IPS-15b (cell line): ENCODE measurements around the gene CACNB2.

Experiments
- H3K27me3 ChIP-seq: one replicate; pipeline ENCODE4 v1.6.1; 2013; ENCODE audit warnings: low read length; ENCODE audit not compliant: control insufficient read depth, insufficient read depth
- H3K36me3 ChIP-seq: one replicate; pipeline ENCODE4 v1.6.1; 2013; ENCODE audit warnings: low read length; ENCODE audit not compliant: control insufficient read depth, insufficient read depth
- H3K4me1 ChIP-seq: one replicate; pipeline ENCODE4 v1.6.1; 2013; ENCODE audit warnings: mild to moderate bottlenecking, low read length; ENCODE audit not compliant: control insufficient read depth, insufficient read depth
- H3K4me3 ChIP-seq: one replicate; pipeline ENCODE4 v1.5.1; 2013; ENCODE audit warnings: low read depth, low read length
- H3K9ac ChIP-seq: one replicate; pipeline ENCODE4 v1.6.1; 2013; ENCODE audit warnings: low read depth, mild to moderate bottlenecking, low read length
- H3K9me3 ChIP-seq: one replicate; pipeline ENCODE4 v1.6.1; 2013; ENCODE audit warnings: mild to moderate bottlenecking, low read length; ENCODE audit not compliant: control insufficient read depth, insufficient read depth

CACNB2 gene

GRCh38 chr10:18236756-18237155 lies 96.5 kb downstream of the CACNB2 start:
- Histone ChIP-seq H3K27me3 (no peaks in the 10 kb centered on the region), H3K9ac (no peak overlapping the region), H3K36me3 (no peaks in the 10 kb centered on the region), H3K9me3 (no peaks in the 10 kb centered on the region), H3K4me3 (no peak overlapping the region), H3K4me1 (no peaks in the 10 kb centered on the region)

GRCh38 chr10:18238870-18239485 lies 98.8 kb downstream of the CACNB2 start:
- Histone ChIP-seq H3K27me3 (no peaks in the 10 kb centered on the region), H3K4me1 (no peaks in the 10 kb centered on the region), H3K9me3 (no peaks in the 10 kb centered on the region), H3K9ac (no peak overlapping the region), H3K4me3 (no peak overlapping the region), H3K36me3 (no peaks in the 10 kb centered on the region)

GRCh38 chr10:18240185-18240882 lies 100.1 kb downstream of the CACNB2 start:
- H3K9ac ChIP-seq = no peak overlapping the region
- H3K27me3 ChIP-seq = no peaks in the 10 kb centered on the region
- no peak overlapping the region for H3K4me3 ChIP-seq
- no peaks in the 10 kb centered on the region for H3K36me3 ChIP-seq
- no peaks in the 10 kb centered on the region for H3K4me1 ChIP-seq
- H3K9me3 ChIP-seq = no peaks in the 10 kb centered on the region

GRCh38 chr10:18246967-18247366 lies 106.7 kb downstream of the CACNB2 start:
- no peak overlapping the region for H3K9ac ChIP-seq
- no peak overlapping the region for H3K4me3 ChIP-seq
- H3K4me1 ChIP-seq = peaks cover 3% of the 10 kb centered on the region
- H3K9me3 ChIP-seq = no peaks in the 10 kb centered on the region
- no peaks in the 10 kb centered on the region for H3K27me3 ChIP-seq
- H3K36me3 ChIP-seq = no peaks in the 10 kb centered on the region

- Histone ChIP-seq H3K27me3 (no peaks in the 10 kb centered on the region), H3K36me3 (no peaks in the 10 kb centered on the region), H3K4me1 (peaks cover under 1% of the 10 kb centered on the region), H3K9ac (no peak overlapping the region), H3K4me3 (no peak overlapping the region), H3K9me3 (no peaks in the 10 kb centered on the region)
Observed at GRCh38 chr10:18252086-18252485, 111.9 kb downstream of the CACNB2 start.

- H3K9ac ChIP-seq = no peak overlapping the region
- H3K36me3 ChIP-seq = no peaks in the 10 kb centered on the region
- H3K4me1 ChIP-seq = no peaks in the 10 kb centered on the region
- H3K9me3 ChIP-seq = no peaks in the 10 kb centered on the region
- H3K4me3 ChIP-seq = no peak overlapping the region
- no peaks in the 10 kb centered on the region for H3K27me3 ChIP-seq
Observed at GRCh38 chr10:18254086-18254485, 113.9 kb downstream of the CACNB2 start.

GRCh38 chr10:18254692-18255091 lies 114.5 kb downstream of the CACNB2 start:
- Histone ChIP-seq H3K36me3 (no peaks in the 10 kb centered on the region), H3K9ac (no peak overlapping the region), H3K4me3 (no peak overlapping the region), H3K4me1 (no peaks in the 10 kb centered on the region), H3K27me3 (no peaks in the 10 kb centered on the region), H3K9me3 (no peaks in the 10 kb centered on the region)

GRCh38 chr10:18260310-18260922 lies 120.2 kb downstream of the CACNB2 start:
- H3K4me1 ChIP-seq = peaks cover 3% of the 10 kb centered on the region
- no peaks in the 10 kb centered on the region for H3K9me3 ChIP-seq
- H3K27me3 ChIP-seq = no peaks in the 10 kb centered on the region
- peak overlapping the region; percentile 11 for H3K4me3 ChIP-seq
- H3K36me3 ChIP-seq = no peaks in the 10 kb centered on the region
- H3K9ac ChIP-seq = no peak overlapping the region

GRCh38 chr10:18261063-18261610 lies 120.9 kb downstream of the CACNB2 start:
- Histone ChIP-seq H3K9ac (no peak overlapping the region), H3K27me3 (no peaks in the 10 kb centered on the region), H3K4me1 (peaks cover 3% of the 10 kb centered on the region), H3K36me3 (no peaks in the 10 kb centered on the region), H3K4me3 (no peak overlapping the region), H3K9me3 (no peaks in the 10 kb centered on the region)

- H3K36me3 ChIP-seq = no peaks in the 10 kb centered on the region
- H3K27me3 ChIP-seq = no peaks in the 10 kb centered on the region
- H3K9me3 ChIP-seq = no peaks in the 10 kb centered on the region
- no peak overlapping the region for H3K4me3 ChIP-seq
- peaks cover 3% of the 10 kb centered on the region for H3K4me1 ChIP-seq
- no peak overlapping the region for H3K9ac ChIP-seq
Observed at GRCh38 chr10:18261768-18262231, 121.6 kb downstream of the CACNB2 start.

GRCh38 chr10:18264466-18265050 lies 124.3 kb downstream of the CACNB2 start:
- no peak overlapping the region for H3K9ac ChIP-seq

More at GRCh38 chr10:18264466-18265050, 124.3 kb downstream of the CACNB2 start:
- Histone ChIP-seq H3K27me3 (no peaks in the 10 kb centered on the region), H3K36me3 (no peaks in the 10 kb centered on the region), H3K4me1 (peaks cover 3% of the 10 kb centered on the region), H3K4me3 (no peak overlapping the region), H3K9me3 (no peaks in the 10 kb centered on the region)
